SH-SY5Y (cell line): ENCODE data around the gene ABCD3.

Experiments
- GATA2 ChIP-seq: IDR thresholded peaks from 2 replicates; pipeline ENCODE4 v1.6.1; 2011; ENCODE audit warnings: mild to moderate bottlenecking, low read depth, low read length
- GATA3 ChIP-seq: IDR thresholded peaks from 2 replicates; pipeline ENCODE4 v1.6.1; 2011; ENCODE audit warnings: low read depth, mild to moderate bottlenecking, low read length, moderate library complexity

DNA sequence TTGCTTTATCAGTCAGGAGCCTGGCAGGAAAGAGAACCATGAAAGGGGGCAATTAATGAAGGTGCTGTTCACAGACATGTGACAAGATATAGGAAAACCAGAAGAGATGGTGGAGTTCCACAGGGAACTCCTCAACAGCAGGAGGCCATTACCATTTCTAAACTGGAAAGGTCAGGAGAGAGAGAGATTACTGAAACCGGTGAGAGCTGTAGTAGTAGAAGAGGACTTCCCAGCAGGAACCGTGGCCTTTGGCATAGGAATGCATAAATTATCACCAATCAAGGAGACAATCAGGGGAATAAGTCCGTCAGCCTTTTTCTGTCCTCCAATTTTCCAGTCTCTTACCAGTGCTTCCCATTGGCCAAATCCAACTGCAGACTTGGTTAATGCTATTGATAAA, 23.0 kb upstream of the ABCD3 start:
- TF ChIP-seq GATA3 (no peak), GATA2 (no peak)
